CD14-positive monocyte (primary cell): Measurements from ENCODE around the gene LCA5. TPM values are rescaled to one million over a fixed set of nuclear protein-coding genes. Genes with fewer than 3 reads are reported as not detected.
A peak's percentile ranks its signal among the peaks of the same experiment; 100 is the strongest.

Experiments used
- DNase-seq, 3 donors: peaks; one replicate each; pipeline ENCODE4 v3.0.0-alpha.2; 2011 to 2022
- H2AFZ ChIP-seq: 2 replicates; pipeline ENCODE4 v1.6.0; 2012; ENCODE audit warnings: mild to moderate bottlenecking, low read depth, low read length, inconsistent platforms; ENCODE audit not compliant: insufficient read depth, poor library complexity, severe bottlenecking
- H3K27ac ChIP-seq, 2 donors: 1 replicate in 1 of 2; 2 replicates in 1 of 2; pipeline ENCODE4 v1.5.1; 2012 to 2013; ENCODE audit warnings: low read length in 2 of 2, control low read depth in 1 of 2, inconsistent platforms in 1 of 2, low read depth in 1 of 2, mild to moderate bottlenecking in 1 of 2
- H3K27me3 ChIP-seq, 2 donors: one replicate each; pipeline versions ENCODE4 v1.6.0 to v1.6.1; 2011 to 2013; ENCODE audit warnings: low read length in 2 of 2; ENCODE audit not compliant: control insufficient read depth in 2 of 2, insufficient read depth in 2 of 2
- H3K36me3 ChIP-seq, 2 donors: replicated peaks in 1 of 2; 1 replicate in 1 of 2; 2 replicates in 1 of 2; pipeline versions ENCODE4 v1.5.1 to v1.6.1; 2012 to 2013; ENCODE audit warnings: low read length in 2 of 2, control low read depth in 1 of 2, inconsistent platforms in 1 of 2, mild to moderate bottlenecking in 1 of 2; ENCODE audit not compliant: insufficient read depth in 2 of 2, control insufficient read depth in 1 of 2
- H3K4me1 ChIP-seq, 2 donors: 1 replicate in 1 of 2; 2 replicates in 1 of 2; pipeline versions ENCODE4 v1.5.1 to v1.6.1; 2012 to 2013; ENCODE audit warnings: low read length in 2 of 2, control low read depth in 1 of 2, inconsistent platforms in 1 of 2, mild to moderate bottlenecking in 1 of 2, moderate library complexity in 1 of 2; ENCODE audit not compliant: insufficient read depth in 2 of 2, control insufficient read depth in 1 of 2
- H3K4me2 ChIP-seq: replicated peaks from 2 replicates; pipeline ENCODE3; 2012; ENCODE audit warnings: low read length, moderate library complexity, mild to moderate bottlenecking; ENCODE audit not compliant: poor library complexity, severe bottlenecking; ENCODE audit errors: extremely low read depth
- H3K4me3 ChIP-seq, 3 experiments: fragments of 200-600 bp in 1 of 3; sonication (generic) in 1 of 3; replicated peaks in 1 of 3; 1 replicate in 2 of 3; 2 replicates in 1 of 3; pipeline ENCODE4 v1.5.1; 2011 to 2013; ENCODE audit warnings: low read length in 3 of 3, mild to moderate bottlenecking in 3 of 3, control low read depth in 2 of 3, low read depth in 2 of 3, inconsistent platforms in 1 of 3, moderate library complexity in 1 of 3
- H3K79me2 ChIP-seq: 2 replicates; pipeline ENCODE4 v1.6.0; 2012; ENCODE audit warnings: mild to moderate bottlenecking, control low read depth, inconsistent platforms, low read length, moderate library complexity; ENCODE audit not compliant: insufficient read depth
- H3K9ac ChIP-seq: 2 replicates; pipeline ENCODE4 v1.6.0; 2017; ENCODE audit warnings: low read length, mild to moderate bottlenecking; ENCODE audit not compliant: insufficient read depth, poor library complexity, severe bottlenecking
- H3K9me3 ChIP-seq, 2 donors: replicated peaks in 1 of 2; 1 replicate in 1 of 2; 2 replicates in 1 of 2; pipeline versions ENCODE4 v1.5.1 to v1.6.1; 2012 to 2013; ENCODE audit warnings: low read length in 2 of 2, control low read depth in 1 of 2; ENCODE audit not compliant: control insufficient read depth in 1 of 2, insufficient read depth in 1 of 2
- H4K20me1 ChIP-seq: 2 replicates; pipeline ENCODE4 v1.6.0; 2012; ENCODE audit warnings: mild to moderate bottlenecking, low read length, control low read depth, moderate library complexity; ENCODE audit not compliant: insufficient read depth
- H3K27ac Mint-ChIP-seq, 7 donors: one replicate each; pipeline ENCODE4 v1.8.0; 2020; ENCODE audit warnings: mild to moderate bottlenecking in 7 of 7, mixed read lengths in 7 of 7, moderate library complexity in 6 of 7, inconsistent platforms in 2 of 7
- H3K27me3 Mint-ChIP-seq, 3 donors: one replicate each; pipeline ENCODE4 v1.8.0; 2021 to 2022; ENCODE audit warnings: low read depth in 3 of 3, mild to moderate bottlenecking in 3 of 3, mixed read lengths in 3 of 3, moderate library complexity in 3 of 3, inconsistent platforms in 1 of 3
- H3K36me3 Mint-ChIP-seq, 2 donors: one replicate each; pipeline ENCODE4 v1.8.0; 2020; ENCODE audit warnings: mixed read lengths in 2 of 2, inconsistent platforms in 1 of 2, mild to moderate bottlenecking in 1 of 2
- H3K4me1 Mint-ChIP-seq: one replicate; pipeline ENCODE4 v1.8.0; 2020; ENCODE audit warnings: mild to moderate bottlenecking, mixed read lengths
- H3K4me3 Mint-ChIP-seq, 2 donors: one replicate each; pipeline ENCODE4 v1.8.0; 2020; ENCODE audit warnings: mild to moderate bottlenecking in 2 of 2, mixed read lengths in 2 of 2, moderate library complexity in 1 of 2
- H3K9me3 Mint-ChIP-seq, 7 donors: one replicate each; pipeline ENCODE4 v1.8.0; 2020 to 2022; ENCODE audit warnings: mixed read lengths in 7 of 7, mild to moderate bottlenecking in 6 of 7, moderate library complexity in 6 of 7, inconsistent platforms in 2 of 7
- CTCF ChIP-seq: fragments of 200-600 bp; IDR thresholded peaks from one replicate; pipeline ENCODE4 v1.8.0; 2022; ENCODE audit warnings: antibody characterized with exemption, mild to moderate bottlenecking
- WGBS: methylation state at CpG from one replicate; pipeline ENCODE4 v1.1.5; 2013; ENCODE audit warnings: missing lambda C conversion rate; ENCODE audit not compliant: insufficient coverage; 5-methylcytosine and 5-hydroxymethylcytosine counted together
- intact Hi-C, 2 donors: fragments of 100-400 bp; cut with micrococcal nuclease; formaldehyde crosslinking; loops; one replicate each; pipeline versions ENCODE4 v1.15.0 to v1.15.1; 2023
- polyA plus RNA-seq, 3 donors: library from polyadenylated mRNA; depleted of rRNA in 1 of 3; unstranded in 2 of 3; stranded (reverse) in 1 of 3; fragments of 300-500 nt in 2 of 3; fragments of >200 nt in 1 of 3; fragmentation: Illumina TruSeq in 2 of 3; gene quantifications; 1 replicate in 2 of 3; 2 replicates in 1 of 3; pipeline ENCODE4 v1.2.3, GENCODE V29; 2012 to 2021

Gene LCA5
- polyA plus RNA-seq, 3 donors = 0.08 TPM; not detected in 2

GRCh38 chr6:79544939-79545450, 7.8 kb upstream of the LCA5 start:
- intact Hi-C loops = no loop called here
- Mint-ChIP-seq H3K36me3 (no peaks in the 10 kb centered on the region), H3K4me3 (peak overlapping the region in 1 of 2 donors; percentile 54), H3K27me3 (no peaks in the 10 kb centered on the region), H3K9me3 (no peaks in the 10 kb centered on the region), H3K27ac (peak overlapping the region; percentile 39 to 87 (median 77)), H3K4me1 (peaks cover 16% of the 10 kb centered on the region)
- no peak overlapping the region for H3K27ac ChIP-seq
- H3K79me2 ChIP-seq = no peaks in the 10 kb centered on the region
- DNase-seq = peak; percentile 86 to 93 (median 89)
- H3K4me1 ChIP-seq = peaks cover 8 to 16% of the 10 kb centered on the region in 2 donors
- no peak overlapping the region for H3K9ac ChIP-seq
- H2AFZ ChIP-seq = peak overlapping the region; percentile 48
- no peaks in the 10 kb centered on the region for H3K27me3 ChIP-seq
- 8% methylated on average over 5 of the region's 7 CpGs for WGBS
- H3K36me3 ChIP-seq = no peaks in the 10 kb centered on the region
- peak overlapping the region; percentile 12 for H3K4me2 ChIP-seq
- no peak overlapping the region for H3K4me3 ChIP-seq
- H4K20me1 ChIP-seq = no peaks in the 10 kb centered on the region
- peak; percentile 58 for TF ChIP-seq CTCF
- no peaks in the 10 kb centered on the region for H3K9me3 ChIP-seq

GRCh38 chr6:79544299-79544927, 7.2 kb upstream of the LCA5 start:
- Histone ChIP-seq H3K9ac (no peak overlapping the region), H3K27me3 (no peaks in the 10 kb centered on the region), H3K4me1 (peaks cover 8 to 16% of the 10 kb centered on the region in 2 donors), H3K79me2 (no peaks in the 10 kb centered on the region), H3K36me3 (no peaks in the 10 kb centered on the region), H4K20me1 (no peaks in the 10 kb centered on the region), H3K27ac (no peak overlapping the region), H3K9me3 (no peaks in the 10 kb centered on the region), H2AFZ (peak overlapping the region; percentile 48), H3K4me3 (no peak overlapping the region), H3K4me2 (peak overlapping the region; percentile 21)
- WGBS = 0% methylated on average over 1 of the region's 2 CpGs
- H3K4me1 Mint-ChIP-seq = peaks cover 16% of the 10 kb centered on the region
- no peak overlapping the region for H3K4me3 Mint-ChIP-seq
- intact Hi-C loops = no loop called here
- TF ChIP-seq CTCF = no peak
- no peaks in the 10 kb centered on the region for H3K36me3 Mint-ChIP-seq
- H3K9me3 Mint-ChIP-seq = no peaks in the 10 kb centered on the region
- no peak for DNase-seq
- no peaks in the 10 kb centered on the region for H3K27me3 Mint-ChIP-seq
- peak overlapping the region in 6 of 7 donors; percentile 60 to 79 (median 72) for H3K27ac Mint-ChIP-seq
